Measurements from ENCODE around the gene ABCC9.
"Not testable (repeated sequence)": the region's sequence is repeated elsewhere in the genome, so short reads cannot be mapped to it uniquely, and the experiment has no call there.

The ABCC9 gene

GRCh38 chr12:21815306-21816062 lies 125.7 kb downstream of the ABCC9 start:
- no peak for DNase-seq

- no peak for DNase-seq
Observed at GRCh38 chr12:21814814-21815213, 126.4 kb downstream of the ABCC9 start.

- no peak for DNase-seq
Observed at GRCh38 chr12:21814327-21814726, 126.9 kb downstream of the ABCC9 start.

GRCh38 chr12:21813751-21814150 lies 127.5 kb downstream of the ABCC9 start:
- DNase-seq = no peak

- DNase-seq = no peak
Observed at GRCh38 chr12:21813125-21813524, 128.1 kb downstream of the ABCC9 start.

GRCh38 chr12:21812340-21812739 lies 128.9 kb downstream of the ABCC9 start:
- DNase-seq = not testable (repeated sequence)

- DNase-seq = no peak
Observed at GRCh38 chr12:21809100-21809499, 132.1 kb downstream of the ABCC9 start.

GRCh38 chr12:21806255-21806654 lies 135.0 kb downstream of the ABCC9 start:
- DNase-seq = no peak

- no peak for DNase-seq
Observed at GRCh38 chr12:21801522-21802288, 139.5 kb downstream of the ABCC9 start.

GRCh38 chr12:21800011-21800410 lies 141.2 kb downstream of the ABCC9 start:
- no peak for DNase-seq

GRCh38 chr12:21797539-21797938 lies 143.7 kb downstream of the ABCC9 start:
- DNase-seq = no peak

- no peak for DNase-seq
Observed at GRCh38 chr12:21795648-21796328, 145.4 kb downstream of the ABCC9 start.

GRCh38 chr12:21794807-21795595 lies 146.2 kb downstream of the ABCC9 start:
- not testable (repeated sequence) for DNase-seq

GRCh38 chr12:21789687-21790086 lies 151.5 kb downstream of the ABCC9 start:
- not testable (repeated sequence) for DNase-seq

GRCh38 chr12:21788089-21788983 lies 152.9 kb downstream of the ABCC9 start:
- no peak for DNase-seq

- DNase-seq = no peak
Observed at GRCh38 chr12:21786041-21786531, 155.1 kb downstream of the ABCC9 start.

GRCh38 chr12:21782723-21783122 lies 158.5 kb downstream of the ABCC9 start:
- DNase-seq = not testable (repeated sequence)

GRCh38 chr12:21780786-21781185 lies 160.4 kb downstream of the ABCC9 start:
- DNase-seq = no peak

- no peak for DNase-seq
Observed at GRCh38 chr12:21776175-21776574, 165.1 kb downstream of the ABCC9 start.

Measured in hypothalamus (tissue), 51 donors.